ENCODE data around the gene C10orf53. TPM values are rescaled to one million over a fixed set of nuclear protein-coding genes. Genes with fewer than 3 reads are reported as not detected.
"Not testable (repeated sequence)": the region's sequence is repeated elsewhere in the genome, so short reads cannot be mapped to it uniquely, and the experiment has no call there.

The C10orf53 gene
- total RNA-seq, 2 donors from 2014 or later = not detected

GRCh38 chr10:49657606-49658005 lies 21.8 kb upstream of the C10orf53 start:
- H3K9me3 ChIP-seq (ENCODE audit: control insufficient read depth, low read length, poor library complexity, severe bottlenecking) = no peaks in the 10 kb centered on the region
- no peak overlapping the region for H3K4me3 Mint-ChIP-seq
- peaks cover 3% of the 10 kb centered on the region for H3K36me3 Mint-ChIP-seq (ENCODE audit: low read depth)
- no peak for DNase-seq
- no peaks in the 10 kb centered on the region for H3K4me1 Mint-ChIP-seq
- peaks cover 9% of the 10 kb centered on the region for H3K27me3 Mint-ChIP-seq
- no peak overlapping the region for H3K27ac Mint-ChIP-seq
- ATAC-seq = no peak

GRCh38 chr10:49661140-49661856 lies 18.2 kb upstream of the C10orf53 start:
- no peak for ATAC-seq
- Mint-ChIP-seq H3K36me3 (ENCODE audit: low read depth) (peaks cover 3% of the 10 kb centered on the region), H3K4me1 (no peaks in the 10 kb centered on the region), H3K27ac (no peak overlapping the region), H3K27me3 (peaks cover 10% of the 10 kb centered on the region), H3K4me3 (no peak overlapping the region)
- H3K9me3 ChIP-seq (ENCODE audit: control insufficient read depth, low read length, poor library complexity, severe bottlenecking) = no peaks in the 10 kb centered on the region
- DNase-seq = no peak

- ATAC-seq (no peak), DNase-seq (no peak)
- Mint-ChIP-seq H3K27me3 (peaks cover 15% of the 10 kb centered on the region), H3K4me3 (no peak overlapping the region), H3K36me3 (ENCODE audit: low read depth) (no peaks in the 10 kb centered on the region), H3K27ac (no peak overlapping the region), H3K4me1 (no peaks in the 10 kb centered on the region)
- no peaks in the 10 kb centered on the region for H3K9me3 ChIP-seq (ENCODE audit: control insufficient read depth, low read length, poor library complexity, severe bottlenecking)
These were observed 17.2 kb upstream of the C10orf53 start for GRCh38 chr10:49662169-49662830.

- ATAC-seq (no peak), DNase-seq (no peak)
- H3K9me3 ChIP-seq (ENCODE audit: control insufficient read depth, low read length, poor library complexity, severe bottlenecking) = no peaks in the 10 kb centered on the region
- Mint-ChIP-seq H3K4me3 (no peak overlapping the region), H3K27ac (no peak overlapping the region), H3K27me3 (peaks cover 22% of the 10 kb centered on the region), H3K36me3 (ENCODE audit: low read depth) (no peaks in the 10 kb centered on the region), H3K4me1 (no peaks in the 10 kb centered on the region)
These were observed 15.9 kb upstream of the C10orf53 start for GRCh38 chr10:49663596-49663995.

- no peaks in the 10 kb centered on the region for H3K9me3 ChIP-seq (ENCODE audit: control insufficient read depth, low read length, poor library complexity, severe bottlenecking)
- Mint-ChIP-seq H3K27ac (no peak overlapping the region), H3K27me3 (peaks cover 29% of the 10 kb centered on the region), H3K36me3 (ENCODE audit: low read depth) (no peaks in the 10 kb centered on the region), H3K4me3 (no peak overlapping the region), H3K4me1 (no peaks in the 10 kb centered on the region)
- ATAC-seq (no peak), DNase-seq (no peak)
These were observed 15.2 kb upstream of the C10orf53 start for GRCh38 chr10:49664006-49664841.

- no peaks in the 10 kb centered on the region for H3K36me3 Mint-ChIP-seq (ENCODE audit: low read depth)
- no peak for DNase-seq
- no peak overlapping the region for H3K4me3 Mint-ChIP-seq
- no peaks in the 10 kb centered on the region for H3K9me3 ChIP-seq (ENCODE audit: control insufficient read depth, low read length, poor library complexity, severe bottlenecking)
- no peaks in the 10 kb centered on the region for H3K4me1 Mint-ChIP-seq
- peaks cover 29% of the 10 kb centered on the region for H3K27me3 Mint-ChIP-seq
- no peak for ATAC-seq
- no peak overlapping the region for H3K27ac Mint-ChIP-seq
These were observed 14.6 kb upstream of the C10orf53 start for GRCh38 chr10:49664842-49665355.

GRCh38 chr10:49666054-49666615 lies 13.3 kb upstream of the C10orf53 start:
- no peaks in the 10 kb centered on the region for H3K4me1 Mint-ChIP-seq
- H3K27ac Mint-ChIP-seq = no peak overlapping the region
- no peak for ATAC-seq
- no peak for DNase-seq
- no peaks in the 10 kb centered on the region for H3K9me3 ChIP-seq (ENCODE audit: control insufficient read depth, low read length, poor library complexity, severe bottlenecking)
- H3K36me3 Mint-ChIP-seq (ENCODE audit: low read depth) = peaks cover under 1% of the 10 kb centered on the region
- H3K27me3 Mint-ChIP-seq = peaks cover 38% of the 10 kb centered on the region
- H3K4me3 Mint-ChIP-seq = no peak overlapping the region

- Mint-ChIP-seq H3K4me1 (no peaks in the 10 kb centered on the region), H3K27me3 (peaks cover 43% of the 10 kb centered on the region), H3K4me3 (no peak overlapping the region), H3K36me3 (ENCODE audit: low read depth) (peaks cover 2% of the 10 kb centered on the region), H3K27ac (no peak overlapping the region)
- ATAC-seq = no peak
- DNase-seq = no peak
- no peaks in the 10 kb centered on the region for H3K9me3 ChIP-seq (ENCODE audit: control insufficient read depth, low read length, poor library complexity, severe bottlenecking)
These were observed 12.8 kb upstream of the C10orf53 start for GRCh38 chr10:49666685-49667084.

GRCh38 chr10:49667991-49668390 lies 11.5 kb upstream of the C10orf53 start:
- H3K4me1 Mint-ChIP-seq = no peaks in the 10 kb centered on the region
- H3K27ac Mint-ChIP-seq = no peak overlapping the region
- ATAC-seq (no peak), DNase-seq (no peak)
- peaks cover 52% of the 10 kb centered on the region for H3K27me3 Mint-ChIP-seq
- no peaks in the 10 kb centered on the region for H3K9me3 ChIP-seq (ENCODE audit: control insufficient read depth, low read length, poor library complexity, severe bottlenecking)
- H3K36me3 Mint-ChIP-seq (ENCODE audit: low read depth) = peaks cover 2% of the 10 kb centered on the region
- no peak overlapping the region for H3K4me3 Mint-ChIP-seq

- no peak overlapping the region for H3K4me3 Mint-ChIP-seq
- H3K4me1 Mint-ChIP-seq = no peaks in the 10 kb centered on the region
- H3K36me3 Mint-ChIP-seq (ENCODE audit: low read depth) = peaks cover 2% of the 10 kb centered on the region
- H3K9me3 ChIP-seq (ENCODE audit: control insufficient read depth, low read length, poor library complexity, severe bottlenecking) = no peaks in the 10 kb centered on the region
- DNase-seq (no peak), ATAC-seq (no peak)
- H3K27me3 Mint-ChIP-seq = peaks cover 58% of the 10 kb centered on the region
- H3K27ac Mint-ChIP-seq = no peak overlapping the region
These were observed 10.8 kb upstream of the C10orf53 start for GRCh38 chr10:49668684-49669083.

- DNase-seq (no peak), ATAC-seq (no peak)
- Mint-ChIP-seq H3K4me1 (no peaks in the 10 kb centered on the region), H3K27ac (no peak overlapping the region), H3K4me3 (no peak overlapping the region), H3K36me3 (ENCODE audit: low read depth) (peaks cover 2% of the 10 kb centered on the region), H3K27me3 (peaks cover 18% of the 10 kb centered on the region)
- H3K9me3 ChIP-seq (ENCODE audit: control insufficient read depth, low read length, poor library complexity, severe bottlenecking) = no peaks in the 10 kb centered on the region
These were observed 498 bp upstream of the C10orf53 start for GRCh38 chr10:49678827-49679479.

GRCh38 chr10:49682449-49682848 lies 3.0 kb downstream of the C10orf53 start:
- ATAC-seq; H3K36me3 Mint-ChIP-seq (ENCODE audit: low read depth); H3K4me3 Mint-ChIP-seq; DNase-seq; H3K9me3 ChIP-seq (ENCODE audit: control insufficient read depth, low read length, poor library complexity, severe bottlenecking); H3K4me1 Mint-ChIP-seq; H3K27ac Mint-ChIP-seq: not testable (repeated sequence)
- H3K27me3 Mint-ChIP-seq = peaks cover 16% of the 10 kb centered on the region

Data from T-helper 17 cell (primary cell).